Right hindlimb (tissue), 1 donor: ENCODE measurements around the gene KRTAP4-9.
"Not testable (repeated sequence)": the region's sequence is repeated elsewhere in the genome, so short reads cannot be mapped to it uniquely, and the experiment has no call there.

Experiments used
- DNase-seq: peaks from one replicate; pipeline ENCODE4 v3.0.0-alpha.2; 2018

KRTAP4-9 gene

GRCh38 chr17:41133880-41134735 is 28.9 kb downstream of the KRTAP4-9 start:
- no peak for DNase-seq

GRCh38 chr17:41139865-41140264 is 34.7 kb downstream of the KRTAP4-9 start:
- not testable (repeated sequence) for DNase-seq

- no peak for DNase-seq
Measured at GRCh38 chr17:41140360-41141131, 35.4 kb downstream of the KRTAP4-9 start, which contains the start of gene KRTAP4-6. KRTAP4-6 (minus strand) TSS chr17:41140544; CDS start chr17:41140487, 57 bp downstream.

GRCh38 chr17:41141361-41141760 is 36.2 kb downstream of the KRTAP4-9 start:
- DNase-seq, result no peak

- DNase-seq, result no peak
Measured at GRCh38 chr17:41144846-41145245, 39.7 kb downstream of the KRTAP4-9 start.

- DNase-seq, result no peak
Measured at GRCh38 chr17:41145261-41145660, 40.1 kb downstream of the KRTAP4-9 start.

- DNase-seq, result no peak
Measured at GRCh38 chr17:41147531-41148204, 42.5 kb downstream of the KRTAP4-9 start.

- not testable (repeated sequence) for DNase-seq
Measured at GRCh38 chr17:41148971-41149651, 43.9 kb downstream of the KRTAP4-9 start.

GRCh38 chr17:41149652-41149985 is 44.4 kb downstream of the KRTAP4-9 start, which contains the start of gene KRTAP4-5:
KRTAP4-5 (minus strand) TSS chr17:41149825; CDS start chr17:41149767, 58 bp downstream.
- no peak for DNase-seq

GRCh38 chr17:41150026-41150425 is 44.8 kb downstream of the KRTAP4-9 start:
- DNase-seq, result no peak

GRCh38 chr17:41151525-41151924 is 46.3 kb downstream of the KRTAP4-9 start:
- no peak for DNase-seq

GRCh38 chr17:41153856-41154255 is 48.7 kb downstream of the KRTAP4-9 start:
- DNase-seq, result no peak
